GM15510 (cell line): ENCODE results near the gene CLCN2.

Experiments
- POLR2A ChIP-seq: IDR thresholded peaks from 3 replicates; pipeline ENCODE4 v1.6.1; 2011; ENCODE audit warnings: borderline replicate concordance; ENCODE audit not compliant: insufficient read length; ENCODE audit errors: extremely low read depth

CLCN2 gene

DNA sequence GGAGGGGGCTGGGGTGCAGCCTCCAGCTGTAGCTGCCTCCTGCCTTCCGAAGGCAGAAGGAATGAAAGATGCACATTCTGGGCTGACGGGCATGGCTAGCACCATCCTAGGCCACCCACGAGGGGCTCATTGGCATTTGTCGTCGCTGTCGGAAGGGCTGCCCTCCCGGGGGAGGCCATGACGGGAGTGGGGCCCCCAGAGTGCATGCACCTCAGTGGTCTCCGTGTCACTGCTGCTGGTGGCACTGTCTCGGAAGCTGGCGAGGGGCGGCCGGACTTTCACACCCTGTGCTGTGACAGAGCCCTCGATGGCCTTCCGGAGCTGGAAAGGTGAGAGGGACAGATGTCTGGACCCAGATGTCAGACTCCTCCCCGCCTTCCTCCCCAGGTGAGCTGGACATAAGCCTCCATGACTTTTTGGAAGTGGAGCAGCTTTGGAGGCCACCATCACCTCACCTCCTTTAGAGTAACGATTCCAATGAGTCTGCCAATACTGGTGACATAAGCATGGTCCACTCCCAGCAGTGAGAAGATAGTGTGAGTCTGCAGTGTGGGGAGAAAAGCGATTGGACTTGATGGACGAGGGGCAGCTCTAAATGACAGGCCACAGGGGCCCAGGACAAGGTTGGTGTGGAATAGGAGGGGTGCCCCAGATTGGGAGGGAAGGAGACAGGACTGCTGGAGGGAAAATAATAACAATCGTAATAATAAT is 14.8 kb downstream of the CLCN2 start:
- TF ChIP-seq POLR2A, result no peak

DNA sequence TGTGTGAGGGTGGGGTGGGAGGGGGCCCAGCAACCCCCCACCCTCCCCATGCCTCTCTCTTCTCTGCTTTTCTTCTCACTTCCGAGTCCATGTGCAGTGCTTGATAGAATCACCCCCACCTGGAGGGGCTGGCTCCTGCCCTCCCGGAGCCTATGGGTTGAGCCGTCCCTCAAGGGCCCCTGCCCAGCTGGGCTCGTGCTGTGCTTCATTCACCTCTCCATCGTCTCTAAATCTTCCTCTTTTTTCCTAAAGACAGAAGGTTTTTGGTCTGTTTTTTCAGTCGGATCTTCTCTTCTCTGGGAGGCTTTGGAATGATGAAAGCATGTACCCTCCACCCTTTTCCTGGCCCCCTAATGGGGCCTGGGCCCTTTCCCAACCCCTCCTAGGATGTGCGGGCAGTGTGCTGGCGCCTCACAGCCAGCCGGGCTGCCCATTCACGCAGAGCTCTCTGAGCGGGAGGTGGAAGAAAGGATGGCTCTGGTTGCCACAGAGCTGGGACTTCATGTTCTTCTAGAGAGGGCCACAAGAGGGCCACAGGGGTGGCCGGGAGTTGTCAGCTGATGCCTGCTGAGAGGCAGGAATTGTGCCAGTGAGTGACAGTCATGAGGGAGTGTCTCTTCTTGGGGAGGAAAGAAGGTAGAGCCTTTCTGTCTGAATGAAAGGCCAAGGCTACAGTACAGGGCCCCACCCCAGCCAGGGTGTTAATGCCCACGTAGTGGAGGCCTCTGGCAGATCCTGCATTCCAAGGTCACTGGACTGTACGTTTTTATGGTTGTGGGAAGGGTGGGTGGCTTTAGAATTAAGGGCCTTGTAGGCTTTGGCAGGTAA is 15.9 kb downstream of the CLCN2 start:
- no peak for TF ChIP-seq POLR2A

DNA sequence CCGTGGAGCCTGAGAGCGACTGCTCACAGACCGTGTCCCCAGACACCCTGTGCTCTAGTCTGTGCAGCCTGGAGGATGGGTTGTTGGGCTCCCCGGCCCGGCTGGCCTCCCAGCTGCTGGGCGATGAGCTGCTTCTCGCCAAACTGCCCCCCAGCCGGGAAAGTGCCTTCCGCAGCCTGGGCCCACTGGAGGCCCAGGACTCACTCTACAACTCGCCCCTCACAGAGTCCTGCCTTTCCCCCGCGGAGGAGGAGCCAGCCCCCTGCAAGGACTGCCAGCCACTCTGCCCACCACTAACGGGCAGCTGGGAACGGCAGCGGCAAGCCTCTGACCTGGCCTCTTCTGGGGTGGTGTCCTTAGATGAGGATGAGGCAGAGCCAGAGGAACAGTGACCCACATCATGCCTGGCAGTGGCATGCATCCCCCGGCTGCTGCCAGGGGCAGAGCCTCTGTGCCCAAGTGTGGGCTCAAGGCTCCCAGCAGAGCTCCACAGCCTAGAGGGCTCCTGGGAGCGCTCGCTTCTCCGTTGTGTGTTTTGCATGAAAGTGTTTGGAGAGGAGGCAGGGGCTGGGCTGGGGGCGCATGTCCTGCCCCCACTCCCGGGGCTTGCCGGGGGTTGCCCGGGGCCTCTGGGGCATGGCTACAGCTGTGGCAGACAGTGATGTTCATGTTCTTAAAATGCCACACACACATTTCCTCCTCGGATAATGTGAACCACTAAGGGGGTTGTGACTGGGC is 16.7 kb downstream of the CLCN2 start:
- TF ChIP-seq POLR2A, result no peak

DNA sequence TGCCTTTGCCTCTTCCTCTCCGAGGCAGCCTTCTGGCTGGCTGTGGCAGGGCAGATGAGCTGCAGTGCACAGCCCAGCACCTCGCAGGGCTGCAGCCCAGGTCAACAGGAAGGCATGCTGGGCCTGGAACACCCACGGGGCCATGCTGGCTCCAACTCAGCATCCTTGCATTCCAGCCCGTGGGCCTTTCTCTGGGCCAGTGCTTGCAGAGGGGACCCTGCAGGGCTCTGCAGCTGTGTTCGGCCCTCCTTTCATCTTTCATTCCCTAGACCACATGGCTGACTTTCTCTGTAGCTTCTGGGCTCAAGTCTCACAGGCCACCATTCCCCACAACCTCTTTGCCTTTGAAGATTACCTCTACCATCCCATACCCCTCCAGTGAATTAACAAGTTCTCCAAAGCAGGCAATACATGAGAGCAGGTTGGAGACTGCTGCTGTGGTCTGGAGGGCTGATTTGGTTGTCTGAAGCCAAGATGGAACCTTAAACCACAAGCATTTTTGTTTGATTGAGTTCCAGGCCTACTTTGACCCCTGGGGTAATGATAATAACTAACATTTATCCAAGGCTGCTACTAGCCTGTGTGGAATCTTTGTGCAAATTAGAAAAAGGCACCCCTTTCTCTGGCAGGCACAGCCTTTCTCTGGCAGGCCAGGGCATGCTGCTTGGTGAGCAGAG is 18.1 kb downstream of the CLCN2 start:
- TF ChIP-seq POLR2A, result no peak

DNA sequence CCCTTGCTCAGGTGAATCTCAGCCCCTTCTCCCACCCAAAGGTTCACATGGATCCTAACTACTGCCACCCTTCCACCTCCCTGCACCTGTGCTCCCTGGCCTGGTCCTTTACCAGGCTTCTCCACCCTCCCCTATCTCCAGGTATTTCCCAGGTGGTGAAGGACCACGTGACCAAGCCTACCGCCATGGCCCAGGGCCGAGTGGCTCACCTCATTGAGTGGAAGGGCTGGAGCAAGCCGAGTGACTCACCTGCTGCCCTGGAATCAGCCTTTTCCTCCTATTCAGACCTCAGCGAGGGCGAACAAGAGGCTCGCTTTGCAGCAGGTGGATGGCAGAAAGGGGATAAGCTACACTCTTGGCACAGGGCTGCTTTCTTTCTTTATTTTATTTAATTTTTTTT is 19.5 kb downstream of the CLCN2 start:
- no peak for TF ChIP-seq POLR2A

DNA sequence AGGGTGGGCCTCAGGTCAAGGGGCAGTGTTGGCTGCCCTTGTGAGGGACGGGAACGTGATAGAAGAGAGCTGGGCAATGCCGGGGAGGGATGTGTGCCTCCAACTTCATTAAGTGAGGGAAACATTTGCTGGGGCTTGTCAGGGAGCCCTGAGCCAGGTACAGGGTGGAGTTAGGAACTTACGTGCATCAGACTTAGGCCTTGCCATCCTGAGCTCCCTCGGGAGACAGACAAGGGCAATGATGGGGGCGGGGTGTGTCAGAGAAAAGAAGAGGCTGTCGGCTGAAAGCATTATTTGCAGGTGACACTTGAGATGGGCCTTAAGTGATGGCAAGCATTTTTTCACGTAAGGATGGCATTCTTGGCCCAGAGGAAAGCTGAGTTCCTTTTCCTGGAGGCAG is 22.4 kb downstream of the CLCN2 start:
- no peak for TF ChIP-seq POLR2A

DNA sequence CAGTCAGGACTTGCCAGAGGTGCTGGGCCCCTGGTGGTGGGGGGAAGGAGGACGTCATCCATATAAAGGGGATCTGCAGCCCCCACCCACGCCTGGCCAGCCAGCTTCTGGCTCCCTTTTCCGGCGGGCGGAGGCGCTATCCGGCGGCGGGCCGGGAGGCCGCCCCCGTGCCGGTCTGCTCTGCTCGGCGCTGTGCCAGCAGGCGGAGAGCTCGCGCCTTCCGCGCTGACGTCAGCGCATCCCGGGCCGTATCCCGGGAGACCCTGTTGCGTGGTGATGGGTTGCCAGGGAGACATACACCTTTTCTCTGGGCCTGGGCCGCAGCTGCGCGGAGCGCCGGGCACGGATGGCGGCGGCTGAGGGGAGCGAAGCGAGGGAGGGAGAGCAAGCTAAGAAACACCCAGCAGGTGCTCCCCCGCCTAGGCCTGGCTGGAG is 22.9 kb downstream of the CLCN2 start:
- no peak for TF ChIP-seq POLR2A

DNA sequence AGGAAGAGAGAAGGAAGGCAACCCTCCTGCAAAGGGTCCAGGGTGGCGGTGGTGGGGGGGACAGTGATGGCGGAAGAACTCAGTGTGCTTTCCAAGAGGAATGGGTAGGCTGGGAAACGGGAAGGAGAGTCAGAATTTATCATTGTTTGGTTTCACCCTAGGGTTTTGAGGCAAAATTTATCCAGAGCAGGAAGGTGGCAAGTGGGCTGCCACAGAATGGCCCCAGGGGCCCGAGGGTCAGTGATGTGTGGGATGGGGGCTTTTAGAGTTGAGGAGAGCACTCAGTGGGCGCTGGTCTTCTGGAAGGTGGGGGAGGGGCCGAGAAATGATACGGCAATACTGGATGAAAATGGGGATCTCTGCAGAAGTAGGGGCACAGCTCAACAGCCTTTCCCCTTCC is 23.4 kb downstream of the CLCN2 start:
- TF ChIP-seq POLR2A, result no peak

DNA sequence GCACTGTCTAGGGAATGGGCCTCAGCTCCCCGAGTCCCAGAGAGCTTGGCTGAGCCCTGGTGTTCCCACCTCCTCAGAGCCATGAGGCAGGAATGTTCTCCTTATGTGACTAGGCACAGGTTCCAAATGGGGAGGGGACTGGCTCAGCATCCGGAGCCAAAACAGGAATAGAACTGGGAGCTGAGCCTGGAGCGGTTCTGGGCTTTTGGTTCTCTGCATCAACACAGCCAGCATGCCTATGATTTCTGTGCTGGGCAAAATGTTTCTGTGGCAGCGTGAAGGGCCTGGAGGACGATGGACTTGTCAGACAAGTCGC is 24.0 kb downstream of the CLCN2 start, which contains the start of gene FAM131A:
TSS of gene FAM131A (plus strand) at position 202 of the 316 bp plus-strand sequence. CDS start at position 233, 31 bp downstream.
- TF ChIP-seq POLR2A, result no peak

DNA sequence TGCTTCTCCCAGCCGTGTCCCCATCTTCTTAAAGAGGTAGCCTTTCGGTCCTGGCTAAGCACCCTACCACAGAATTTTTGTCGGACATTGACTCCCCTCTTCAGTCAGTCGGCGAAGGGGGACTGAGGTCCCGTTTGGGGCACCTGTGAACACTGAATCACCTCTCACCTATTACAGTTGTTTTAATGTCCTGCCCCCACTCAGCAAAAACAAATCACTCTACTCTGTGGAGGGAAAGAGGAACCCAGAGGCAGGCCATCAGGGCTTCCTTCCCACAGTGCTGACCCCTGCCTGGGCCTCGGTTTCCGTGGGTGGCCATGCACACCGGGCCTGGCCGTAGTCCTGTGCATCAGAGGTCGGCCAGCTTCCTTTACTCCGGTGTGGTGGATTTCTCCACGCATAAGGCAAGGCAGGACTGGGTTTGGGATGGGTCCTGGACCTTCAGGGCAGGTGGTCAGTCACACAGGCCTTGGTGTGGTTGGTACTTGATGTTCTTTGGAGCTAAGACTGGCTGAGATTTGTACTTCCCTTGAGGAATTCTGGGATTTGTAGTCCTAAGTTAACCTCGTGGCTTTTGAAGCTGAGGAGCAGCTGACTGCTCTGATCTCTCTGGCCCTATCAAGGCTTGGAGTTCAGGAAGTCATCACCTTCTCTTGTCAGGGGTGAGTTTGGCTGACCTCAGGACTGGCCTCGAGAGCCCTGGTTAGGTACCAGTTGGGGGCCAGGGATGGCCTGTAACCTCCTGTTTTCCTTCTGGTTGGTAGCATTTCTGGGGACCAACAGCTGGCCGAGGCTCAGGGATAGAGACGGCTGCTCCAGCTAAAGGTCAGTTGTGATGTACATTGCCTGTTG is 24.6 kb downstream of the CLCN2 start:
- TF ChIP-seq POLR2A, result no peak

DNA sequence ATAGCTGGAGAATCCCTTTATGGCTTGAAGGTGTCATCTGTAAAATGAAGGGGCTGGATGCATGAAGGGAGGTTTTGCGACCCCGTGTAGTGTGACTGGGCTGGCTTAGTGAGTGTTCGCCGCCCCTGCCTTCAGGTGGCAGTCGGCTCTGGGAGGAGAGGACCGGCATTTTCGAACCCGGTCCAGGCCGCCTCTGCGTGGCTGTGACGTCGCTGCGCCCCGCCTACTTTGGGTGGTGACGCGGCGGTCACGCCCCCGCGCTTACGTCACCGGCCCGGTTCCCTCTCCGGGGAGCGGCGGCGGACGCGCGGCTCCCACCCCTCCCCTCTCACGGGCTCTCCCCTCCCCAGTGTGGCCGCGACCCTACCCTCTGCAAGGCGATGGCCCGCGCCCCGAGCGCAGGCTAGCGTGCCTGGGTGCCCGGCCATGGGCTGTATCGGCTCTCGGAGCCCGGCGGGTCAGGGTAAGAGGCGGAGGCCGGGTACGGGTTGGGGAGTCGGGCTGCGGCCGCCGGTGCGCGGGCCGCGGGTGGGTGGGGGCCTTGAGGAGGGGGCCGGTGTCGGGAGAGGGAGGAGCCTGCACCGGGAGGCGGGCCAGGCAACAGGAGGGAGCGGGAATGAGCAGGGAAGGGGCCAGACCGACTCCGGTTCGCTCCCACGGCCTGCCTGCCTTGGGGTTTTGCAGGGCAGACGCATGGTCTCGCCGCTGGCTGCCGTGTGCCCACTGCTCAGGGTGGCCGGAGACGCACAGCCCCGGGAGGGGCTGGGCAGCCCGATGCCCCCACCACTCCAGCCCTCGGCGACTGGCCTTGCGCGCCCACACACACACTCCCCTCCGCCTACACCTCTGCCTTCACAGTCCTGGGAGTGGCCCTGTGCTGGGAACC is 25.5 kb downstream of the CLCN2 start:
- peak; percentile 50 for TF ChIP-seq POLR2A

DNA sequence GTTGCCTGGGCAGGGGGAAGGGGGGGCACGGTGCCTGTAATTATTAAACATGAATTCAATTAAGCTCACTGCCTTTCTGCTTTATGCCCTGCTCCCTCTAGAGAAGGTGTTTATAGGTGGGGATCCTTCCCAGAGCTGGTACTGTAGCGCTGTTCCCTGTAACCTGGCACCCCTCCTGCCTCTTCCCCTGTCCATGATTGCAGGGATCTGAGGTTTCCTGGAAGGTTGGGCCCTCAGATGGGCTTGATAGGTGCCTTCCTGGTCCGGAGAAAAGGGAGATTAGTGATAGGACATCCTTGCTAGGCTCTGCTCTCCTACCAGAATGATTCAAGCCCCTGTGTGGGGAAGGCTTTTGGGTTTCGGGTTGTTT is 26.1 kb downstream of the CLCN2 start:
- TF ChIP-seq POLR2A, result no peak
